Panc1 (cell line): ENCODE results near the gene POU2F2. TPM values are rescaled to one million over a fixed set of nuclear protein-coding genes. Genes with fewer than 3 reads are reported as not detected.

Experiments used
- ATAC-seq: fragments of 200-7000 bp; cut with Tn5 transposase; 2 replicates; pipeline ENCODE4 v1.9.1; 2020; ENCODE audit warnings: mild to moderate bottlenecking, moderate library complexity
- BruUV-seq: library from RNA; stranded (reverse); fragments of 400-500 nt; replicated peaks from 2 replicates; lab custom pipeline; 2021; lab: Mats Ljungman, UMichigan
- CTCF ChIA-PET: fragments of 300-600 bp; sonication (Branson Sonifier 250); formaldehyde crosslinking; loops from one replicate; lab custom pipeline; 2022; ENCODE audit warnings: antibody characterized with exemption; lab: Charles Lee
- POLR2A ChIA-PET: fragments of 300-600 bp; sonication (Branson Sonifier 250); formaldehyde crosslinking; loops from one replicate; lab custom pipeline; 2022; ENCODE audit warnings: antibody characterized with exemption; lab: Charles Lee
- DNase-seq: peaks from one replicate; pipeline ENCODE4 v3.0.0-alpha.2; 2010; ENCODE audit warnings: low read depth, low spot score
- H3K27ac ChIP-seq: 2 replicates; pipeline ENCODE4 v1.5.1; 2011; ENCODE audit warnings: mild to moderate bottlenecking, low read length, inconsistent platforms
- H3K27me3 ChIP-seq: fragments of 200-500 bp; sonication (Bioruptor generic); 2 replicates; pipeline ENCODE4 v1.6.0; 2014; ENCODE audit warnings: low read length, inconsistent platforms; ENCODE audit not compliant: control insufficient read depth, insufficient read depth
- H3K36me3 ChIP-seq: fragments of 200-500 bp; sonication (Bioruptor generic); 2 replicates; pipeline ENCODE4 v1.5.1; 2014; ENCODE audit warnings: inconsistent platforms, mild to moderate bottlenecking, low read length, moderate library complexity; ENCODE audit not compliant: control insufficient read depth, insufficient read depth
- H3K4me1 ChIP-seq: 2 replicates; pipeline ENCODE4 v1.5.1; 2011; ENCODE audit warnings: inconsistent platforms, mild to moderate bottlenecking, low read length, moderate library complexity; ENCODE audit not compliant: control insufficient read depth, insufficient read depth
- H3K4me3 ChIP-seq, 2 experiments: 2 replicates each; pipeline ENCODE4 v1.5.1; 2011 to 2012; ENCODE audit warnings: low read depth in 2 of 2, low read length in 2 of 2, mild to moderate bottlenecking in 2 of 2, inconsistent platforms in 1 of 2, moderate library complexity in 1 of 2
- H3K9me3 ChIP-seq: fragments of 200-500 bp; sonication (Bioruptor generic); 2 replicates; pipeline ENCODE4 v1.5.1; 2014; ENCODE audit warnings: low read depth, mild to moderate bottlenecking, inconsistent platforms, low read length, moderate library complexity; ENCODE audit not compliant: control insufficient read depth, insufficient read depth
- CTCF ChIP-seq: fragments of 450-650 bp; IDR thresholded peaks from 2 replicates; pipeline ENCODE4 v1.5.1; 2017; ENCODE audit warnings: mild to moderate bottlenecking
- POLR2AphosphoS5 ChIP-seq: IDR thresholded peaks from 2 replicates; pipeline ENCODE4 v1.6.1; 2012; ENCODE audit warnings: mild to moderate bottlenecking, low read depth, low read length, moderate library complexity
- REST ChIP-seq, 2 experiments: IDR thresholded peaks; 2 replicates each; pipeline ENCODE4 v1.6.1; 2011 to 2012; ENCODE audit warnings: low read depth in 2 of 2, control low read depth in 1 of 2, low read length in 1 of 2, mild to moderate bottlenecking in 1 of 2, moderate library complexity in 1 of 2; ENCODE audit not compliant: insufficient read depth in 1 of 2
- SIN3A ChIP-seq: IDR thresholded peaks from 2 replicates; pipeline ENCODE4 v1.6.1; 2012; ENCODE audit warnings: low read depth, mild to moderate bottlenecking, low read length, moderate library complexity, borderline replicate concordance; ENCODE audit not compliant: insufficient read depth
- TCF7L2 ChIP-seq: IDR thresholded peaks from 2 replicates; pipeline ENCODE4 v1.6.1; 2011; ENCODE audit warnings: mild to moderate bottlenecking, low read depth, low read length, inconsistent platforms
- in situ Hi-C: cut with HindIII; loops from 2 replicates; pipeline ENCODE4 v1.10.0; 2016; ENCODE audit warnings: low sequenced_read_pairs, low pct_unique_long_range_greater_than_20kb
- intact Hi-C: fragments of 100-400 bp; cut with micrococcal nuclease; formaldehyde crosslinking; loops from one replicate; pipeline ENCODE4 v1.10.0; 2022; ENCODE audit not compliant: unreplicated experiment
- total RNA-seq: library from RNA; stranded (reverse); gene quantifications from one replicate; pipeline ENCODE4 v1.2.1, GENCODE V29; 2021; ENCODE audit not compliant: unreplicated experiment

Gene POU2F2
- total RNA-seq, 1 experiment from 2014 or later: 0.10 TPM

- POLR2A ChIA-PET: no interaction called here
- intact Hi-C loops: no loop called here
- H3K4me1 ChIP-seq: no peaks in the 10 kb centered on the region
- in situ Hi-C loops: no loop called here
- ATAC-seq: no peak
- H3K9me3 ChIP-seq: no peaks in the 10 kb centered on the region
- H3K36me3 ChIP-seq: no peaks in the 10 kb centered on the region
- CTCF ChIA-PET: no interaction called here
- no peak overlapping the region for H3K27ac ChIP-seq
- DNase-seq: no peak
- TF ChIP-seq REST (IDR thresholded peaks at IDR 0.05; ENCODE audit: insufficient read depth in 1 of 2, low read depth in 2 of 2, low read length in 1 of 2): no peak
- no peak for TF ChIP-seq POLR2AphosphoS5
- BruUV-seq: no TSS peak
- H3K4me3 ChIP-seq: no peak overlapping the region
- no peaks in the 10 kb centered on the region for H3K27me3 ChIP-seq
Measured at GRCh38 chr19:42168206-42168605, 36.0 kb upstream of the POU2F2 start.

DNA sequence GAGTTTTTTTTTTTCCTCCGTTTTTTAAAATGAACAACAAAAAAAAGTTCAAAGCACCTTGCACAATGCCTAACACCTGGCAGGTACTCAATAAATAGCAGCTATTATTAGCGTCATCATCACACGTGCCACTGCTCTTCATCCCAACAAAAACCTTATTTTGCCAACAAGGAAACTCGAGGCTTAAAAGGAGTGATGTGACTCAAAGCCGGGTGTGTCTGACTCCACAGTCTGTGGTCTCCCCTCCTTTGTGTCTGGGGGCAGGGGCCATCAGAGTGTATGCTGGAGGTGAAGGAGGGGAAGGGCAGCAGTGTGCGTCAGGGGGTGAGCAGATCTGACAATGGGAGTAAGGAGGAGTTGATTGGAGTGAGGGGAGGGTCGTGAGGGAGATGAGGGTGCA lies 34.1 kb upstream of the POU2F2 start:
- Histone ChIP-seq H3K9me3 (no peaks in the 10 kb centered on the region), H3K4me3 (no peak overlapping the region), H3K27me3 (no peaks in the 10 kb centered on the region), H3K27ac (no peak overlapping the region), H3K36me3 (no peaks in the 10 kb centered on the region), H3K4me1 (no peaks in the 10 kb centered on the region)
- ChIA-PET POLR2A (no interaction called here), CTCF (no interaction called here)
- BruUV-seq: no TSS peak
- DNase-seq: no peak
- in situ Hi-C loops: no loop called here
- ATAC-seq: no peak
- TF ChIP-seq REST (IDR thresholded peaks at IDR 0.05; ENCODE audit: insufficient read depth in 1 of 2, low read depth in 2 of 2, low read length in 1 of 2) (no peak), TCF7L2 (no peak), POLR2AphosphoS5 (no peak), CTCF (no peak), SIN3A (no peak)
- intact Hi-C loops: no loop called here
